Measurements from ENCODE around the gene TMF1. TPM values are rescaled to one million over a fixed set of nuclear protein-coding genes. Genes with fewer than 3 reads are reported as not detected.

The TMF1 gene
- total RNA-seq, 1 experiment from 2014 or later, result 2.7 TPM

GRCh38 chr3:69032737-69033136 is 19.4 kb downstream of the TMF1 start:
- Histone ChIP-seq H3K36me3 (peaks cover 64% of the 10 kb centered on the region), H3K27me3 (no peaks in the 10 kb centered on the region), H3K4me3 (no peak overlapping the region), H3K9me3 (no peaks in the 10 kb centered on the region)
- no peak for DNase-seq

GRCh38 chr3:69032142-69032541 is 20.0 kb downstream of the TMF1 start:
- no peaks in the 10 kb centered on the region for H3K27me3 ChIP-seq
- peaks cover 67% of the 10 kb centered on the region for H3K36me3 ChIP-seq
- no peak overlapping the region for H3K4me3 ChIP-seq
- DNase-seq, result no peak
- H3K9me3 ChIP-seq, result no peaks in the 10 kb centered on the region

- Histone ChIP-seq H3K4me3 (no peak overlapping the region), H3K36me3 (peaks cover 67% of the 10 kb centered on the region)
- DNase-seq, result no peak
Observed at GRCh38 chr3:69031635-69032034, 20.5 kb downstream of the TMF1 start.

GRCh38 chr3:69020857-69021256 is 31.3 kb downstream of the TMF1 start:
- Histone ChIP-seq H3K27me3 (no peaks in the 10 kb centered on the region), H3K4me3 (no peak overlapping the region), H3K9me3 (no peaks in the 10 kb centered on the region), H3K36me3 (peaks cover 27% of the 10 kb centered on the region)
- no peak for DNase-seq

More at GRCh38 chr3:69031635-69032034, 20.5 kb downstream of the TMF1 start:
- H3K27me3 ChIP-seq, result no peaks in the 10 kb centered on the region
- no peaks in the 10 kb centered on the region for H3K9me3 ChIP-seq

- no peak for DNase-seq
- Histone ChIP-seq H3K4me3 (no peak overlapping the region), H3K36me3 (peaks cover 22% of the 10 kb centered on the region)
Observed at GRCh38 chr3:69020424-69020823, 31.7 kb downstream of the TMF1 start.

GRCh38 chr3:69016901-69017300 is 35.2 kb downstream of the TMF1 start:
- Histone ChIP-seq H3K36me3 (peaks cover 13% of the 10 kb centered on the region), H3K9me3 (no peaks in the 10 kb centered on the region), H3K4me3 (no peak overlapping the region), H3K27me3 (no peaks in the 10 kb centered on the region)
- DNase-seq, result no peak

More at GRCh38 chr3:69020424-69020823, 31.7 kb downstream of the TMF1 start:
- H3K27me3 ChIP-seq, result no peaks in the 10 kb centered on the region
- H3K9me3 ChIP-seq, result no peaks in the 10 kb centered on the region

GRCh38 chr3:69016102-69016501 is 36.0 kb downstream of the TMF1 start:
- H3K36me3 ChIP-seq, result peaks cover 15% of the 10 kb centered on the region
- no peaks in the 10 kb centered on the region for H3K9me3 ChIP-seq
- no peak for DNase-seq
- H3K27me3 ChIP-seq, result no peaks in the 10 kb centered on the region
- H3K4me3 ChIP-seq, result no peak overlapping the region

- Histone ChIP-seq H3K36me3 (peaks cover 15% of the 10 kb centered on the region), H3K9me3 (no peaks in the 10 kb centered on the region), H3K27me3 (no peaks in the 10 kb centered on the region), H3K4me3 (peak overlapping the region; percentile 74)
- DNase-seq, result no peak
Observed at GRCh38 chr3:69014022-69014580, 38.0 kb downstream of the TMF1 start.

GRCh38 chr3:69013253-69014021 is 38.7 kb downstream of the TMF1 start, which contains the start of gene EOGT:
Gene EOGT (minus strand): TSS chr3:69013684. CDS start chr3:69009846, 3,838 bp downstream.
- Histone ChIP-seq H3K9me3 (no peaks in the 10 kb centered on the region), H3K4me3 (peak within 1 kb of the TSS; percentile 74), H3K36me3 (peaks cover 14% of the 10 kb centered on the region), H3K27me3 (no peaks in the 10 kb centered on the region)
- peak; percentile 88 for DNase-seq

- DNase-seq, result peak; percentile 49
Observed at GRCh38 chr3:69012800-69013252, 39.3 kb downstream of the TMF1 start.

GRCh38 chr3:69012100-69012799 is 39.9 kb downstream of the TMF1 start:
- peak overlapping the region; percentile 74 for H3K4me3 ChIP-seq
- no peak for DNase-seq

More at GRCh38 chr3:69012800-69013252, 39.3 kb downstream of the TMF1 start:
- Histone ChIP-seq H3K36me3 (peaks cover 17% of the 10 kb centered on the region), H3K27me3 (no peaks in the 10 kb centered on the region), H3K4me3 (peak overlapping the region; percentile 74), H3K9me3 (no peaks in the 10 kb centered on the region)

GRCh38 chr3:69011096-69011730 is 40.9 kb downstream of the TMF1 start:
- H3K4me3 ChIP-seq, result no peak overlapping the region
- no peak for DNase-seq
- H3K9me3 ChIP-seq, result no peaks in the 10 kb centered on the region
- no peaks in the 10 kb centered on the region for H3K27me3 ChIP-seq
- H3K36me3 ChIP-seq, result peaks cover 25% of the 10 kb centered on the region

More at GRCh38 chr3:69012100-69012799, 39.9 kb downstream of the TMF1 start:
- peaks cover 19% of the 10 kb centered on the region for H3K36me3 ChIP-seq
- H3K9me3 ChIP-seq, result no peaks in the 10 kb centered on the region
- no peaks in the 10 kb centered on the region for H3K27me3 ChIP-seq

- Histone ChIP-seq H3K27me3 (no peaks in the 10 kb centered on the region), H3K4me3 (no peak overlapping the region), H3K36me3 (peaks cover 25% of the 10 kb centered on the region), H3K9me3 (no peaks in the 10 kb centered on the region)
- peak; percentile 70 for DNase-seq
Observed at GRCh38 chr3:69009559-69010410, 42.3 kb downstream of the TMF1 start.

- Histone ChIP-seq H3K27me3 (no peaks in the 10 kb centered on the region), H3K4me3 (no peak overlapping the region), H3K9me3 (no peaks in the 10 kb centered on the region), H3K36me3 (peaks cover 28% of the 10 kb centered on the region)
- DNase-seq, result peak; percentile 19
Observed at GRCh38 chr3:69008980-69009379, 43.2 kb downstream of the TMF1 start.

- H3K9me3 ChIP-seq, result no peaks in the 10 kb centered on the region
- DNase-seq, result no peak
- no peak overlapping the region for H3K4me3 ChIP-seq
Observed at GRCh38 chr3:69005791-69006482, 46.2 kb downstream of the TMF1 start.

More at GRCh38 chr3:69005791-69006482, 46.2 kb downstream of the TMF1 start:
- peaks cover 34% of the 10 kb centered on the region for H3K36me3 ChIP-seq
- no peaks in the 10 kb centered on the region for H3K27me3 ChIP-seq

All from MG63 (cell line).